Hematopoietic multipotent progenitor cell treated with erythropoietin and hydrocortisone succinate and interleukin-3 and kit ligand, for 17 days (in vitro differentiated cells): Measurements from ENCODE around the gene CADM1.

Experiments
- DNase-seq: peaks from one replicate; pipeline ENCODE4 v3.0.0-alpha.2; 2015; ENCODE audit warnings: low spot score

The CADM1 gene

DNA sequence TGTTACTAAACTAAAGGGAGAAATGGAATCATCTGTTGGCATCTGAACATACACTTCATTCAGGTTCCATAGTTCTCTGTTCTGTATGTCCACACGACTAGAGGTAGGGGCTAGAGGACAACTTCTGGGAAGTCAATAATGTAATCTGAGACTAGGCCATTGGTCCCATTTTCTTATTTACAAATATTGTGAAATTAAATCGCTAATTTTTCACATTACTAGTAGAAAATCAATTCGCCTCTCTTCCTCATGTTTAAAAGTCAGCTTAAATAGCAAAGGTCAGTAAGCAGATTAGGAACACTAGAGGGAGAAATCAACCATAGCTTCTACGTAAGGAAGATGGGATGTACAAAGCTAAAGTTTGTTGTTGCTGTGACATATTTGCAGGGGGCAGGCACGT, 59.7 kb downstream of the CADM1 start:
- no peak for DNase-seq

DNA sequence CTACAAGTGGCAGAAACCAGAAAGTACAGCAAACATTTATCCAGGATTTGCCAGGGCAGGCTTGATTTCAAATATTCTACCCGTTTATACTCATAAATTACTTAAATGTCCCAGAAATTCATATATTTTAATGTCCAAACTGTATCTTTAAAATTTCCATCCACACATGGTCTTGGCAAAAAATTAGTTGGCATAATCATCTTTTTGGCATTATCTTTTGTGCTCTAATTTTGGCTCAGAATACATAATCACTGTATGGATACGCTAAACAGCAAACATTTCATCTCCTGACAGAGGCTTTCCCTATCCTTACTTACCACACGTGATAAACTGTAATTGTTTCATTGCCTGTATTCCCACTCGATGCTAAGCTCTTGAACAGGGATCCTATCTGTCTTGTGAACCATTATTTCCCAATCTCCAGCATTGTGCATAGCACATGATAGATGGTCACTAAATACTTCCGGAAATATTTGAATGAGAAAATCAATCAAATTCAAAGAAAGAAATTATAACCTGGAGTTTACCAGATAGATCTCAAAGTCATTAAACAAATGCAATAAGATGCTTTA, 64.2 kb downstream of the CADM1 start:
- no peak for DNase-seq

DNA sequence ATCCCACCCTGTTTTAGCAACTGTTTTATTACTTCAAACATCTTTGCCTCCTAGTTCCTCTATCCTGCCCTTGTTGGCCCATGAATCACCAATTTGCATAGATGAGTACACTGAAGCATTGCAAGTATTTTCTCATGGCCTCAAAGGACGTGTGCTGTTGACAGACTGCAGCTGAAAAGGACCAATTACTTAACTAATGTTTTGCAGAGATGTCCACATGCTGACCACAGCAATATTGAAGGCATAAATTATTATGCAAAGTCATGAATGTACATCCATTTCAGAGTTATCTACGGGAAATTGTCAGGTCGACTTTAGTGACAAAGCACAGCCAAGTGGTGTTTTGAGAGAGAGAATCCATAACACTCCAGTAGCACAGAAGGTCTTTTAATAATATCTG, 64.8 kb downstream of the CADM1 start:
- DNase-seq, result no peak

DNA sequence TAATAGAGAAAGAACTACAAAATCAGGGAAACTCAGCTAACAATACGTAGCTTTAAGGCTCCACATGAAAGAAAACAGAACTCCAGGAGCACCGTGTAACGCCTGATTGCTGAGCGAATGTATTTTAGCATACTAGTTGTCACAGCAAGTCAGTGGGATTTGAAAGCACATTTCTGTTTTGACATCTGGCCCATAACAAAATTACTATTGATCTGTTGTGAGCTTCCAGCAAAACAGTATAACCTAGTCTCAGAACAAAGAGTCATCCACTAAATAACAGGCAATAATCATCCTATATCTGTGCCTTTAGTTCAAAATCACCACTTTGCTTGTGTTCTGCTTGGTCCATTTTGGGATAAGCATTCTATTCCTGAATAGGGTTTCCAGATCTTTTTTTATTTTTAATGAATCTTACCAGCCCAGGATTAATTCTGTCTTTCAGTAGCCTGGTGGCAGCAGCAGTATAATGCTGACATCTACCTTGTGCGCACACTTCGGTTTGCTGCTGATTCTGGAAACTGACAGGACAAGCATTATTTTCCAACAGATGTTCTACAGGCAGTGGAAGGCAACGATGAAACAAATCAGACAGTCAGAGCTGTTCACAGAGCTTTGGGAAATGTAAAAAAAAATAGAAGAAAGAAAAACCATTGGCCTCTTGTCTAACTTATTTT, 66.2 kb downstream of the CADM1 start:
- DNase-seq, result no peak

DNA sequence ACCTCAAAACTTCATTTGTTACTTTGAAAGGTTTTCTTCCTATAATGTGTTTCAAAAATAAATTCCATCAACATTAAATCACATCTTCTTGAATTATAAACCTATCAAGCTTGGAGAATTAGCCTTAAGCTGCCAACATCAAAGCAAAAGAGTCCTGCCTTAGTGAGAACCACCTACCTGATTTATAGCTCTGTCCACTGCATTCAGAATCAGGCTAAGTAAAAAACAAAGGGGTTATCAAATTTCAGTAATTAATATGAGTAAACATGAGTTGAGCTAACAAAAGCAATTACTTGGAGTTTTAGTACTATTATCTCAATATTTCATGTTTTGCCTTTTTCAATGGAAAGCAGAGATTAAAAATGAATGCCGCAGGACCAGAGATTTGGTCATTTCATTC, 73.9 kb downstream of the CADM1 start:
- DNase-seq, result no peak

DNA sequence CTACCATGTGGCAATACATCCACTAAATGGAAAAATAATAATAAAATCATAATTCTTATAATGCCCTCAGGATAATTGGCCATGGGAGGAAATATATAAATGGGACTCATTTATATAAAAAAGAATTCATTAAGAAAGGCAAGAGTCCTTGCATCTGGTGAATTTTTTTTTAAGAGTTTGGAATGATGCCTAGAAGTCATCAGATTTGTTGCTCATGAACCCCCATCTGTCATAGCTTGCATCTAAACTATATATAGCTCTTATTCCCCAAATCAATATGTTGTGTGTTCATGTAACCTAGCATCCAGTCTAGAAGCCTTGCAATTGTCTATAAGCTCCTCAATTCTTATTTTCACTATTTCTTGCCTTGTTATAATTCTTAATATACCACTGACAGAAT, 75.9 kb downstream of the CADM1 start:
- DNase-seq, result no peak

DNA sequence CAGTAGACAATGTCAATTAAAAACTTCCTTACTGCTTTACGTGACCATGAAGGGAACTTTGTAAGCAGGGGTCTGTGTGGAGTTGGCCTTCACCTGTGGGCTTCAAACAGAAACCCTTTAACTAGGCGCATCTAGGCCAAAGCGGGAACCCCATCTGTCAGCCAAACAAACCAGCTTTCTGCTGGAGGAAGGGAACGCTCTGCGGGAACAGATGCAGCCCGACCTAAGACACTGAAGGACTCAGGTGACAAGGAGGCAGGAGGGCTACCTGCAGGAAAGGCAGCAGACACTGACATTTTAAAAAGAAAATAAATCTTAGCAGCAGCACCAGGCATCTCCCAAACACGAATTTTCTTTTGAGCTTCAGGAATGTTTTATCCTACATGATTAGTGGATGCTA, 78.4 kb downstream of the CADM1 start:
- DNase-seq, result no peak

DNA sequence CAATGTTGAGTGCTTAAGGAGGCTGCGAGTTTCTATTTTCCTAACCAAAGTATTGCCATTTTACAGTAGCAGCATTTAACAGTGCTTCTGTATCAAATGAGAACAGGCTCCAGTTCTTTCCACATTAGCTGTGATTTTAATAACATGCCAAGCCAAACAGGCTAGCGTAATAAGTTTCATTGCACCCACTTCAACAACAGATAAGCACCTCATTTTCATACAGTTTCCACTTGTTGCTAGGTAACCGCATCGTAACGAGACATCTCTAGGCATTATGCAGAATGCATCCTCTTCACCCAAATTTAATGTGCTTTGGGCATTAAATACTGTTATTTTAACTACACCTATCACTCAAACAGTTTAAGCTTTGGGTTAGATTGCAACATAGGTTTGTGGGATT, 79.0 kb downstream of the CADM1 start:
- DNase-seq, result no peak

DNA sequence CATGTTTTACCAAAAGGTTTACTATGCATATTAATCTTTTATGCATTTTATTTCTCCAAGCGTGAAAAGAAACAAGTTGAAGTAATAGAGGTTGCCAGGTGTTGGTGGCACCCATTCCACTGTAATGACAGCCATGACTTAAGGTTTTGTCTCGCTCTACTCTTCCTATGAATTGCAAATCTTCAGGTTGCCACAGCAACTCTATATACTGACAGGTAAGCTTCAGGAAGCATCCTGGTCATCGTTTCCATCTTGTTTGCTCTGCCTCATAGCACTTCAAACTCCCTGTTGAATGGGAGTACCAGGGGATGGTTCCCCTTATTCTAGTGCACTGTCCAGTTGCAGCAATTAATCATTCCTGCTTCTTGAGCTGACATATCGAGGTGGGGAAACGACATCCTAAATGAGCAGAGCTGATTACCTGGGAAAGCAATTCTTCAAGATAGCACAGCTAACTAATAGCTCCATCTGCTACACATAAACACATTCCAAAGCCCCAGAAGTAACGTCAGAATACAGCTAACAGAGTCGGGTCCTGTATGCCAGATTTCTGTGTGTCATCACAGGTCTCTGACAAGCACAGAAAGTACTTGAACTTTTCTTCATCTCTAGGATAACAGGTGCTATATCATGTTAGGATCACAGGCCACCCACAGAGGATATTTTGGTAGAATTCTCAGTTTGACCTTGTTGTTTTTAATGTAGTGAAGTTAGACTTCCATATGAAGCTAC, 80.3 kb downstream of the CADM1 start:
- no peak for DNase-seq

DNA sequence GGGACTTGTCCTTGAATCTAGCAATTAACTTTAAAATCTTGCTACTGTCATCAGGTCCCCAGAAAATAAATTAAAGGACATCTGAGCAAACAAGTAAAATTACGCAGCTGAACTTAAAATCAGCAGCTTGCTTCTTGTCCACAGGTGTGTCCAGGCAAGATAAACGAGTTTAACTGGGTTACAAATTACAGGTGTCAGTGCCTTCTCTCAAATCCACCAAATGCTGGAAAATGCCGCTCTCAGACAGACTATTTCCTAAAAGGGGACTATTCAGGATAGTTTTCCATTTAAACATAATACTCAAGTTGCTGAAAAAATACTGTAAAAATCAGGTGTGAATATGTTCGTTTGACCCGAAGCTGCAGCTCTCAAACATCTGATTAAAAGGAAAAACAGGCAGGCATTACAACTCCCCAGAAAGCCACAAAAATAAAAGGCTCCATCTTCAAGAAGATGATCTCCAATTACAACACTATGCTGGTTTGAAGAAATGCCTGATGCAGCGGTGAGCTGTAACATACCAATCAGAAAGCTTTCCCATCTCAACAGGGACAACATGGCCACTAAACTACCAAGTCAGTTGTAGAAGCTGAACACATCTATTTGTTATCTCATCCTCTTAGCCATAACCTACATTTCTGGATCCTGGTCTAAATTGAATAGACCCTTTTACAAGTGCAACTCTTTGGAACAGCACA, 82.1 kb downstream of the CADM1 start:
- DNase-seq, result no peak

DNA sequence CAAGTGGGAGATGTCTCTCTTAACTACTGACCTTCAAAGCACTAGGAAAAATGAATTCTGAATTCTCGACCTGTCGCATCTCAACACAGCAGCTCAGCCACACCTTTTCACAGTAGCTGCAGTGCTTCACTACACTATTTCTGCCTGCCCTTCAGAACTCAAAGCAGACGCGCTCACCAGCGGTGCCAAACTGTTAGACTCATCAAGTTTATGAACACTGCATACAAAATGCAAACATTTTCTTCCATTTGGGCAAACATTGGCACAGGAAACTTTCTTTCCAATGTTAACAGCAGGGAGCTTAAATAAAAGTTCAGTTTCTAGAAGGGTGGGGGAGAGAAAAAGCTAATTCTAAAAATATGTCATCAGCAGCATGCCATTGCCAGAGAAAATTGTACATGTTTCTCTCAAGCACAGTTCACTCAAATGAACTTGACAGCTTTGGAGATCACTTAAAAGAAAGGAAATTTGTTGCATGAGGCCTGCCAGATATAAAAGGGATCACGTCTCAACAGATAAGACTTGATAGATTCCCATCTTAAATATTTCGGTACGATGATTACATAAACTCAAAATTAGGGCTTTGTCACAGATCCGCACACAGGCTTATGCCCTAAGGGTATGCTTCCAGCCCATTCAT, 82.7 kb downstream of the CADM1 start:
- DNase-seq, result no peak

DNA sequence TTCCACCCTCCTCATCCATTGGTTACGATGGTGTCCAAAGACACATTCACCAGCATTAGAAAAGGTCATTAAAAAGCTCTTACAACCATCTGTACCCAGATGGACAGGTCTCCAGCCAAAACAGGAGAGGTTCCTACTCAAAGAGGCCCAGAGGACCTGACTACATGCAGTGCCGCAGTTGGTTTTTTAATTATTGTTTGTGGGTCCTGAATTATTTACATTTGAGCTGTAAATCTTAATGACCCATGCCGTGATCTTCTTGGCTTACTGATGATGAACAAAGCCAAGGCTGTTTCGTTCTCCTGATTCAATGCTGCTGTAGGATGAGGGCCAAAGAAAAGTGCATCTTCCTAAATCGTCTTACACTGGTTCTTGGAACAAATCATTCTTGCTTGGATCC, 83.7 kb downstream of the CADM1 start:
- no peak for DNase-seq

DNA sequence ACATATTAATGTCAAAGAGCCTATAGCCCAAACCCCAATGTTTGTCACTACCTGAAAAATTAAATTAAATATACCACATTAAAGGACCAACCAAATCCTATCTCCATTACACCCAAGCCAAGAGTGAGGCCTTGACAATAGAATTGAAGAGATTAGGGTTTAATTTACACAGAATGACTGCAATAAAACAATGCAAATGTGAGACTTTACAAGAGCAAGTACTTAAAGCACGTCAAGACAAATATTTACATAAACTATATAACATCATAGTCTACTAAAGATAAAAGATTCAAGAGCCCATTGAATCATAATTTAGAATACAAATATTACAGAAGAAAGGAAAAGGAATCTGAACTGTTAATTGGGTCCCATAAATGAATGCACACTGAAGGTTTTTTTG, 85.6 kb downstream of the CADM1 start:
- DNase-seq, result no peak

DNA sequence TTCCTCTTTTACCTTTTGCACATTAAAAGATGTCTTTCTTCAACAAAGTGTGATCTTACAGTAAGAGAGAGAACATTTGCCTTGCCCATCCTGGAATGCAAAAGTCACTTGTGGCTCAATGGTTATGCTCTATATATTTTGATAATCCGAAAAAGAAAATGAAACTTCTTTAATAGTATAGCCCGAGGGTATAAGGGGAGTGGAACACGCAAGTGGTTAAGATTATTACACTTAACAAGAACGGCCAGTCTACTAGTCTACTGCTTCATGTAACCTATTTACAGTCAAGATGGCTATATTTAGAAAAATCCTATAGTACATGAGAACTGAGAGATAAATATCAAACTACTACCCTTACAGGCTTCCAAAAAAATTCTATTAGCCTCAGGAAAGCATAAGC, 86.1 kb downstream of the CADM1 start:
- no peak for DNase-seq

DNA sequence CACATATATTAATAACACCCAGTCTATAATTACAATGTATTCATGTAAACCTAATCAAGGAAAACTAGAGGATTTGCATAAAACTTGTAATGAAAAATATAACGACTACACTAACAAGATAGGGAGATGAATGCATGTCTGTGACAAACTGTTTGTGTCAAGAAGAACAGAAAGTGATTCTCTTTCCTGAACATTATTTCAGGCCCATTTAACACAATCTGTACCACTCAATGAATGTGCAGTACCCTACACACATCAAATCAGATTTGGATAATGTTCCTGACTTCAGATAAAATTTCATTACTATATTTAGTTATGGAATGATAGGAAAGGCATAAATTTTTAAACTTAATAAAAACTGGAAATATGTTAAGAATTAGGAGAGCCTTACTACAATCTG, 93.1 kb downstream of the CADM1 start:
- no peak for DNase-seq

DNA sequence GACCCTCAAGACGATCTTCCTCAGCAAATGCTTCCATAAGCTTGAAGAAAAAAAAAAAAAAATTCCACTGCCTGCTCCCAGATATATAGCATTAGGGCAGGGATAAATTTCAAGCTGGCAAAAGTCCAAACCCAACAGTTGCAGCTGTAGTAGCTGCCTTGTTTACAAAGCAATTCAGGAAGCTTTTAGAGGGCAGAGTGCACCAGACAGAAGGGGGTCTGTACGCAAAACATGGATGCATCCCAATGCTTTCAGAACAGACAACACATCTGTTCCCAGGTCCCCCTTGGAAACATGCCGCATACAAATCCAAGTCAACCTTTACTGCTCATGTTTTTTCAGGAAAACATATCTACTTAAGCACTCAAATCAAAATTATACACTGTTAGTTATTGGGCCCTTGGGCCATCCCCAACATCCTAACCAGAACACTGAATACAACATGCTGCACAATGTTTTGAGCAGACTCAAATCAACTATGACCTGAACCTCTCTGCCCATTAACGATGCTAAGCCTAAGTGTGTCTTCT, 94.5 kb downstream of the CADM1 start:
- DNase-seq, result no peak

DNA sequence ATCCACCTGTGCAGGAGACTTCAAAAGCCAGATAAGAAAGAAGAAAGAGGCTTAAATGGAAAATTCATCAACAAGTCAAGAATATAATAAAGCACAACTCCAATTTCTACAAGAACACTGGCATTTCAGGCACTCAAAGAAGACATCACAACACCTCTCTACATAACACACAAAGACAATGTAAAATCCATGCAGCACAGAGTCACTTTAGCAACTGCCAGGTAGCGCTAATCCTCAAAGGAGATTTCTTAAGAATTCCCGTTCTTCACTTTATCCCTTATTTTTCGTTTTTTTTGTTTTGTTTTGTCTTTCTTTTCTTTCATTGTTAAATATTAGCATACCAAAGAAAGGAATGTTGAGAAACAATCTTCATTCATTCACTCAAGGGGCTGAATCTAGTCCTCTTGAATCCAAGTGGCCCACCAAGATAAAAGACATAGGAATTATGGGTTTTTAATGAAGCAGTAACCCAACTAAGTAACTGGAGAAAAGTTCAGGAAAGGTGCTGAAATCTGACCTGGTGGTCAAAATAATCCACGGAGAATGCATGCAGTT, 95.0 kb downstream of the CADM1 start:
- no peak for DNase-seq

DNA sequence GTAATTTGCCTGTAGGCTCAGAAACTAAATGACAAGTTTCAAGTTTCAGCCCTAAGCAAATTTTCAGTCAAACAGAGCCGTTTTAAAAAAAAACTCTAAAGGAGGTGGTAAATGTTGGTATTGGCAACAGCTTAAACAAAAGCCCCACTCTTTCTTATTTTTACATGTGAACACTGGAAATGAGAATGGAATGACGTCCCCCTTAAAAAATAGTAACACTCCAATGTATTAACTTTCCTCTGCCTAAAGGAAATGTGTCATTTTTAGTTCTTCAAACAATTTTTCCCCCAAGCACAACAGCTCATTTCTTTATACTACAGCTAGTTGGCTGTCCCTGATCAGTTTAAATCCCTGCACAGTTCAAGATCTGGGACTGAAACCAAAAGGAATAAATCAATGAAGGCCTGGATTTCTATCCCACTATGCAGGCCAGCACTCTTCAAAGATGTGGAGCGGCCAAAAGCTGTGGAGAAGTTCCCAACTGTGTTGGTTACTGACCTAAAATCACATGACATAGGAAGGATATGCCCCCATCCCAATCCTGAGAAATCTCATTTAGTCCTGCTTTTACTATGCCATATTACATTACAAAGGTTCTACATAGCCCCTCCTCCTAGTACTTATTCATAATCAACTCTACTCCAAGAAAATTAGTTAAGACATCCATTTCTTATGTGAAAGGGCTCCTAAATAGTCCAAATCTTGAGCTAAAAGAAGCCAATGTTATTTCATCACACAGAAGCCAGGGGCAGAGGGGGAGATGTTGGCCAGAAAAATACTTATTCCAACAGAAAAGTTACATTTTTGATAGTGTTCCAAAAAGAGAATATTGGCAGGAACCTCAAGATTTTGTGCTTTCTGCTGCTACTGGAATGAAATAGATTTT, 95.9 kb downstream of the CADM1 start:
- no peak for DNase-seq

DNA sequence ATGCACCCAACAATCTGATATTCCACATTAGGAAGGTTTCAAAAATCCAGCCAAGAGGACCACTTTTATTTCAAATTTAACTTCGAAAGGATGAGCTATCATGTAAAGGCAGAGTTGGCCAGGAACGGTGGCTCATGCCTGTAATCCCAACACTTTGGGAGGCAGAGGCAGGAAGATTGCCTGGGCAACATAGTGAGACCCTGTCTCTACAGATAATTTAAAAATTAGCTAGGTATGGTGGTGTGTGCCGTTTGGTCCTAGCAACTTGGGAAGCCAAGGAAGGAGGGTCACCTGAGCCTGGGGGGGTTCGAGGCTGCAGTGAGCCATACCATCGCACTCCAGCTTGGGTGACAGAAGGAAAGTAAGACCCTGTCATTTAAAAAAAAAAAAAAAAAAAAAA, 96.7 kb downstream of the CADM1 start:
- DNase-seq, result no peak

DNA sequence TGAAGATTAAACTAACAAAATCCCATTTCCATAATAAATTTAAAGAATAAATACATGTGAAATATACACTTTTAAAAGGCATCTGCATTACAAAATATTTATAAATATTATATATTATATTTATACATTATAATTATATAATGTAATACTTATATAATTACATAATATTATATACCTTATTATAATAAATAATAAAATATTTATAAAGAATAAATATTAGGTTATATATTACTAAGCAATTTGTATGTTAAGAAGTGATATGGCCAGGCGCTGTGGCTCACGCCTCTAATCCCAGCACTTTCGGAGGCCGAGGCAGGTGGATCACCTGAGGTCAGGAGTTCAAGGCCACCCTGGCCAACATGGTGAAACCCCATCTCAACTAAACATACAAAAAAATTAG, 97.8 kb downstream of the CADM1 start:
- no peak for DNase-seq
